ENCODE data around the gene FAM20B.

DNA sequence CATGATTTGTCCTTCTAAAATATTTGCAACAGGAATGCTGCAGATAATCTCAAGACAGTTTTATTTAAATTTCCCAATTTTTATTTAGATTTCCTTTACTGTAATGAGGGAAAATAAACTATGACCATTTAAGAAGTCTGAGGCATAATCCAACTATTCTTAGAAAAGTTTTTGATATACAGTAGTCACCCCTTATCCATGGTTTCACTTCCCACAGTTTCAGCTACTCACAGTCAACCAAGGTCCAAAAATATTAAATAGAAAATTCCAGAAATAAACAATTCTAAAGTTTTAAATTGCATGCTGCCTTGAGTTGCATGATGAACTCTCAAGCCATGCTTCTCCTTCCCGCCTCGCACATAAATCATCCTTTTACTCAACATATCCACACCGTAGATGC is 89.5 kb downstream of the FAM20B start:
- TF ChIP-seq, protein P1, sequence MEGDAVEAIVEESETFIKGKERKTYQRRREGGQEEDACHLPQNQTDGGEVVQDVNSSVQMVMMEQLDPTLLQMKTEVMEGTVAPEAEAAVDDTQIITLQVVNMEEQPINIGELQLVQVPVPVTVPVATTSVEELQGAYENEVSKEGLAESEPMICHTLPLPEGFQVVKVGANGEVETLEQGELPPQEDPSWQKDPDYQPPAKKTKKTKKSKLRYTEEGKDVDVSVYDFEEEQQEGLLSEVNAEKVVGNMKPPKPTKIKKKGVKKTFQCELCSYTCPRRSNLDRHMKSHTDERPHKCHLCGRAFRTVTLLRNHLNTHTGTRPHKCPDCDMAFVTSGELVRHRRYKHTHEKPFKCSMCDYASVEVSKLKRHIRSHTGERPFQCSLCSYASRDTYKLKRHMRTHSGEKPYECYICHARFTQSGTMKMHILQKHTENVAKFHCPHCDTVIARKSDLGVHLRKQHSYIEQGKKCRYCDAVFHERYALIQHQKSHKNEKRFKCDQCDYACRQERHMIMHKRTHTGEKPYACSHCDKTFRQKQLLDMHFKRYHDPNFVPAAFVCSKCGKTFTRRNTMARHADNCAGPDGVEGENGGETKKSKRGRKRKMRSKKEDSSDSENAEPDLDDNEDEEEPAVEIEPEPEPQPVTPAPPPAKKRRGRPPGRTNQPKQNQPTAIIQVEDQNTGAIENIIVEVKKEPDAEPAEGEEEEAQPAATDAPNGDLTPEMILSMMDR (conservative IDR thresholded peaks at IDR 0.05; ENCODE audit: low read length): no peak
- no peak for TF ChIP-seq EZH2phosphoT487 (IDR thresholded peaks at IDR 0.05; ENCODE audit: borderline replicate concordance)
